ENCODE data around the gene IQCH.

DNA sequence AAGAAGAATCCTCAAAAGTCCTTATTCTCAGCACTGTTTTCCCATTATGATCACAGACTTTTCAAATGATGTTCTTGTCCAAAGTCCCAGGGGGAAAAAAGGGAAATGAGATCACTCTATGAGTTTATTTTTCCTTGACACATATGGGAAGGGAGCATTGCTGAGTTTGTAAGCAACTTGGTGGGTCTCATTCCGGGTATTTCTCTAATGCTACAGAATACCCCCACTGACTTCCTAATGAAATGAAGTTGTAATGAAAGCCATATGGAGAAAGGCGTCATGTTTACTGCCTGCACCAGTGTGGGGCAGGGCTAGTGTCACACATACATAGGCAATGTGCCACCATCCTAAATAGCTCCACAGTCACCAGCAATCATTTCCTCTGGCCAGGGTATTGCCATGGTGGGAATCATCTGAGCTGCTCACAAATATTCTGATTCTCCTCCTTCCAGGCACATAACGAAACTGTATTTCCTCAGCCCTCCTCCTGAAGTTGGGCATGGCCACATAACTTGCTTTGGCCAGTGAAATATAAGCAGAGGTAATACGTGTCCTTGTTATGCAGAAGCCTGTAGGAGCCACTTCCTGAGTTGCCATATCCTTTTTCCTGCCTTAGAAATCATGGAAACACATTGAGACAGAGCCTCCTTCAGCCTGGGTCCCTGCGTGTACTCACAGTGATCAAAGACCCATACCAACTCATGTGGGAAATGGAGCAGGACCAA lies 225.4 kb downstream of the IQCH start:
- TF ChIP-seq ZNF274 (IDR thresholded peaks at IDR 0.05; ENCODE audit: low read depth, low read length) (no peak), YY1 (IDR thresholded peaks at IDR 0.05; ENCODE audit: insufficient read depth, insufficient read length) (no peak)

Data from NT2/D1 (cell line).